Activated CD4-positive, alpha-beta T cell treated with anti-CD3 and anti-CD28 coated beads, Interleukin-2, amount 10 ng/mL, durations not matched to agents 7 days and 5 days (primary cell): ENCODE data around the gene SGK2. TPM values are rescaled to one million over a fixed set of nuclear protein-coding genes. Genes with fewer than 3 reads are reported as not detected.

ENCODE experiments used
- CTCF ChIA-PET: fragments of 350-600 bp; sonication (Branson Sonifier 250); formaldehyde crosslinking; loops from one replicate; lab custom pipeline; 2021; ENCODE audit warnings: antibody characterized with exemption; lab: Charles Lee
- POLR2A ChIA-PET: fragments of 350-600 bp; sonication (Branson Sonifier 250); formaldehyde crosslinking; loops from one replicate; lab custom pipeline; 2021; ENCODE audit warnings: antibody characterized with exemption; lab: Charles Lee
- DNase-seq: peaks from one replicate; pipeline ENCODE4 v3.0.0-alpha.2; 2020
- H3K27ac Mint-ChIP-seq: one replicate; pipeline ENCODE4 v1.8.0; 2021; ENCODE audit warnings: mild to moderate bottlenecking, moderate library complexity, mixed read lengths
- H3K27me3 Mint-ChIP-seq: one replicate; pipeline ENCODE4 v1.8.0; 2021; ENCODE audit warnings: mixed read lengths
- H3K36me3 Mint-ChIP-seq: one replicate; pipeline ENCODE4 v1.8.0; 2021; ENCODE audit warnings: low read depth, mixed read lengths
- H3K4me1 Mint-ChIP-seq: one replicate; pipeline ENCODE4 v1.8.0; 2021; ENCODE audit warnings: mixed read lengths
- H3K4me3 Mint-ChIP-seq: one replicate; pipeline ENCODE4 v1.8.0; 2021; ENCODE audit warnings: mild to moderate bottlenecking, moderate library complexity, mixed read lengths
- H3K9me3 Mint-ChIP-seq: one replicate; pipeline ENCODE4 v1.8.0; 2021; ENCODE audit warnings: mixed read lengths
- total RNA-seq, 2 experiments: library from RNA; stranded (reverse); gene quantifications; one replicate each; pipeline ENCODE4 v1.2.3, GENCODE V29; 2021

Gene SGK2
- total RNA-seq, 2 experiments from 2014 or later, result 0.37 to 0.40 TPM

DNA sequence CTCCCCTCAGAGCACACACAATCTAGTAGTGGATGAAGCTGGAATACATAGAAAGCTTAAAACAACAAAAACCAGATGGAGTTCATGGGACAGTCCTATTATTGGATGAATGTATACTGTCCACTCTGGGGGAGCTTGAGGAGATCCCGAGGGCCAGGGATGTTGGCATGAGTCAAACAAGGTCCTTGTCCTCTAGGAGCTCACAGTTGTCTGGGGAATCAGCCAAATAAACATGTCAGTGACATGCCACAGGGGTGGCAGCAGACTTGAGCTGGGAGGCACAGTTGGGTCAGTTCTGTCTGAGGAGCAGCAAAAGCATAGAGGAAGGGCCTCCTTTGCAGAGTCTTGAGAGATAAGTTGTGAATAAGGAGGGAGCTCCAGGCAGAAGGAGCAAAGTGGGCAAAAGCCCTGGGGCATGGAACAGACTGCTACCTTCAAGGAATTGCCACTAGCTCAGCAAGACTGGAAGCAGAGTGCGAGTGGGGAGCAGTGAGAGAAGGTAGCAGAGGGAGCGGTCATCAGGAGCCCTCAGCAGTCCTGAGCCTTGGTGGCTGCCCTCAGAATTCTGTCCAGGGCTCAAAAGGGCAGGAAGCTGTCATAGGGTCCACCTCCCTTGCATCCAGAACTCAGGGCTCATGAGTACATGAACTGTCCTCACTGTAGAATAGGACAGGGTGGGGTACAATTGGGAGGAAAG is 29.2 kb upstream of the SGK2 start:
- CTCF ChIA-PET, result interaction anchor here (0.7 to 1.4 kb wide), 8 partner anchors 9 to 570 kb away, joined by 3 to 6 read pairs (median 4); no protein-coding TSS in a partner anchor
- Mint-ChIP-seq H3K9me3 (no peaks in the 10 kb centered on the region), H3K36me3 (no peaks in the 10 kb centered on the region), H3K27me3 (peaks cover 2% of the 10 kb centered on the region), H3K27ac (no peak overlapping the region), H3K4me3 (no peak overlapping the region), H3K4me1 (no peaks in the 10 kb centered on the region)
- POLR2A ChIA-PET, result no interaction called here
- no peak for DNase-seq

DNA sequence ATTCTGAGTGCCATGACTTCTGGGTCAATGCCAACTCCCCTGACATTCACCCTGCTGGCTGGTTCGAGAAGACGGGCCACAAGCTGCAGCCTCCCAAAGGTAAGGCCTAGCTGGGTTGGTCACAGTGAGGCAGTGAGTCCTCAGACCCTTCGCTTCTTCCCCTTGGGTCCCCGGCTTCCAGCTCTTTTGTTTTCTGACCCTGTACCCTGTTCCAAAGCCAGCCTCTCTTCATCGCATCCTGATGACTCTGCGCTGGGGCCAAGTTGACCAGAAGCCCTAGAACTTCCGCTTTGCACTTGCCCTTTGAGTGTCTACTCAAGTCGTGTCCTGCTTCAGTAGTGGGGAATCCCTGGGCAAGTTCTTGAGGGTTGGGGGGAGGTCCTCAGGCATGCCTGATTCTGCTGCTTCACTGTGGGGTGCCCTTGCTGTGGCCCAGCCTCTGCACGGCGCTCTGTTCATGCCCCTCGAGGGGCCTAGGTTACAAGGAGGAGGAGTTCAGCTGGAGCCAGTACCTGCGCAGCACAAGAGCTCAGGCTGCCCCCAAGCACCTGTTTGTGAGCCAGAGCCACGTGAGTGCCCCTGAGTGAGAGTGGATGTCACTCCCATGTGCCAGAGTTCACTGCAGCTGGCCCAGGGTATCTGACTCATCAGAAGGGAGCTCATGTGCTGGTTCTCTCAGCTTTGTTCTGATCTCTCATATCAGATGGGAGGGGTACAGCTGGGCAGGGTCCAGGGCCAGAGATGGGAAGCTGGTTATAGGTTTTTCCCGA is 28.3 kb upstream of the SGK2 start:
- H3K9me3 Mint-ChIP-seq, result no peaks in the 10 kb centered on the region
- no peak overlapping the region for H3K4me3 Mint-ChIP-seq
- peaks cover 2% of the 10 kb centered on the region for H3K27me3 Mint-ChIP-seq
- H3K36me3 Mint-ChIP-seq, result no peaks in the 10 kb centered on the region
- ChIA-PET POLR2A (no interaction called here), CTCF (interaction anchor here (1.0 to 1.4 kb wide), 4 partner anchors 8 to 188 kb away, joined by 3 to 6 read pairs (median 4); no protein-coding TSS in a partner anchor)
- no peak overlapping the region for H3K27ac Mint-ChIP-seq
- no peaks in the 10 kb centered on the region for H3K4me1 Mint-ChIP-seq
- DNase-seq, result no peak

DNA sequence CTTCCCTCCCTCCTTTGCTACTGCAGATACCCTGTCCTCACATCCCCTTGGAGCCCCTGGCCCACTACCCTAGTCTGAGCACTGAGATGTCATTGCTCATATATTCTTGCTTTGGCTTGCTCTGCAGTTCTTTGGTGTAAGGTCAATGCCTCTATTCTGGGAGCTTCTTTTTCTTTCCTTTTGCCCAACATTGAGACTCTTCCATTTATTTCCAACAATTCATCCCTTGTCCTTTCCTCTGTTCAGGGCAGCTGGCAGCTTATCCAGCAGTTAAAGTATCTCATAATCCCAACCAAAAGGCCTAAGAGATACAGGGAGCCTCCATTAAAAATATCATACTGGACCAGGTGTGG is 27.8 kb upstream of the SGK2 start:
- no peaks in the 10 kb centered on the region for H3K4me1 Mint-ChIP-seq
- H3K4me3 Mint-ChIP-seq, result no peak overlapping the region
- H3K27me3 Mint-ChIP-seq, result peaks cover 1% of the 10 kb centered on the region
- ChIA-PET POLR2A (no interaction called here), CTCF (interaction anchor here (1.4 kb wide), 1 partner anchor 13 kb away, joined by 4 read pairs; no protein-coding TSS in a partner anchor)
- no peaks in the 10 kb centered on the region for H3K36me3 Mint-ChIP-seq
- no peak for DNase-seq
- H3K27ac Mint-ChIP-seq, result no peak overlapping the region
- no peaks in the 10 kb centered on the region for H3K9me3 Mint-ChIP-seq

DNA sequence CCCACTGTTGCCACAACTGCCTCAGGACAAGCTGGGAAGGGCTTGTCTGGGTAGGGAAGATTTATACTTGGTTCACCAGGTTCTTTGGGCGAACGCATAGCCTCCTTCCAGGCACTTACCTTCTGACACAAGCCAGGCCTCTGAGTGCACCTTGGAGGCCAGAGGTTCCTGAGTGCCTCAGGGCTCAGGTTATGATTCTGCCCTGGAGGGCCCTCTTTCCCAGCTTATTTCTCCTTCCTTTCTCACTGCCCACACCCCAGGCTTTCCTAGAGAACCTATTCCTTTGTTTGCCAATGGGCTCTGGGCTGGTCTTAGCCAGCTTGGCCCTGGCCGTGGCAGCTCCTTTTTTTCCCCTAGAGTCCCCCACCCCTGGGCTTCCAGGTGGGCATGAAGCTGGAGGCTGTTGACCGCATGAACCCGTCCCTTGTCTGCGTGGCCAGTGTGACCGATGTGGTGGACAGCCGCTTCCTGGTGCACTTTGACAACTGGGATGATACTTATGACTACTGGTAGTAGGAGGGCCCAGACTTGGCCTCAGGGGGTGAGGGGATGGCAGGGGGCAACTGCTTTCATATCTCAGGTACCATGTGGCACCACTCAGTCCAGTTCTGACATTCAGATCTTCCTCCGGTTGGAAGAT is 26.3 kb upstream of the SGK2 start:
- CTCF ChIA-PET, result interaction anchor here (1.1 kb wide), 1 partner anchor 11 kb away, joined by 3 read pairs; no protein-coding TSS in a partner anchor
- H3K27me3 Mint-ChIP-seq, result no peaks in the 10 kb centered on the region

DNA sequence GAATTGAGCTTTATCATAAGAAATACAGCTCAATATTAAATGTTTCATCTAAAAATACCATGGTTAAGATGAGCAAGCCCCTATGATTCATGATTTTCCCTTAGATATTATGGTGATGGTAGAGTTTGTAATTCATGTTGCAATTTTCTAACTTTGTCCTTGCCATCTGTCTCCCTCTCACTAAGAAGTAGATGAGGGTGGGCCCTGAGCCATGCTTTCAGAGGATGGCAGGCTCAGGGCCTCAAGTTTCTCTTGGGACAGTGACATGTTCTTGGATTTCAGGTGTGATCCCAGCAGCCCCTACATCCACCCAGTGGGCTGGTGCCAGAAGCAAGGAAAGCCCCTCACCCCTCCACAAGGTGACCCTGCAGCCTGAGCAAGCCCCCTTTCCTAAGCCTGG is 25.8 kb upstream of the SGK2 start:
- CTCF ChIA-PET, result interaction anchor here (1.1 kb wide), 1 partner anchor 12 kb away, joined by 3 read pairs; no protein-coding TSS in a partner anchor
- H3K36me3 Mint-ChIP-seq, result no peaks in the 10 kb centered on the region
- H3K4me3 Mint-ChIP-seq, result no peak overlapping the region
- no peaks in the 10 kb centered on the region for H3K27me3 Mint-ChIP-seq
- H3K4me1 Mint-ChIP-seq, result no peaks in the 10 kb centered on the region
- H3K27ac Mint-ChIP-seq, result no peak overlapping the region
- POLR2A ChIA-PET, result no interaction called here
- H3K9me3 Mint-ChIP-seq, result no peaks in the 10 kb centered on the region
- no peak for DNase-seq

More for the DNA sequence above, 26.3 kb upstream of the SGK2 start:
- H3K4me3 Mint-ChIP-seq, result no peak overlapping the region
- no peaks in the 10 kb centered on the region for H3K36me3 Mint-ChIP-seq
- H3K9me3 Mint-ChIP-seq, result no peaks in the 10 kb centered on the region
- POLR2A ChIA-PET, result no interaction called here
- no peaks in the 10 kb centered on the region for H3K4me1 Mint-ChIP-seq
- DNase-seq, result no peak
- no peak overlapping the region for H3K27ac Mint-ChIP-seq

DNA sequence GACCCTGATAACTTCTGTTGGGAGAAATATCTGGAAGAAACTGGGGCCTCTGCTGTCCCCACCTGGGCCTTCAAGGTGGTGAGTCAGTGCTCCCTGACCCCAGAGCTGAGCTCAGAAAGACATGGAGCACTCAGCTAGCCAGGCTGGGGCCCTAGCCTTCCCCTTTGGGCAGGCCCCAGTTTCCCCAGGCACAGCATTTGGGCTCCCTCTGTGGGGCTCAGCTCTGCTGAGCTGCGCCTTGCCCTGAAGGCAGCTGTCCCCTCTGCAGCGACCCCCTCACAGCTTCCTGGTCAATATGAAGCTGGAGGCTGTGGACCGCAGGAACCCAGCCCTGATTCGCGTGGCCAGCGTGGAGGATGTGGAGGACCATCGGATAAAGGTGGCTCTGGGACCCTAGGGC is 24.8 kb upstream of the SGK2 start:
- Mint-ChIP-seq H3K36me3 (no peaks in the 10 kb centered on the region), H3K27ac (no peak overlapping the region), H3K9me3 (no peaks in the 10 kb centered on the region), H3K4me1 (no peaks in the 10 kb centered on the region), H3K27me3 (no peaks in the 10 kb centered on the region), H3K4me3 (no peak overlapping the region)
- DNase-seq, result no peak
- CTCF ChIA-PET, result interaction anchor here (1.1 kb wide), 1 partner anchor 13 kb away, joined by 3 read pairs; no protein-coding TSS in a partner anchor
- POLR2A ChIA-PET, result no interaction called here

DNA sequence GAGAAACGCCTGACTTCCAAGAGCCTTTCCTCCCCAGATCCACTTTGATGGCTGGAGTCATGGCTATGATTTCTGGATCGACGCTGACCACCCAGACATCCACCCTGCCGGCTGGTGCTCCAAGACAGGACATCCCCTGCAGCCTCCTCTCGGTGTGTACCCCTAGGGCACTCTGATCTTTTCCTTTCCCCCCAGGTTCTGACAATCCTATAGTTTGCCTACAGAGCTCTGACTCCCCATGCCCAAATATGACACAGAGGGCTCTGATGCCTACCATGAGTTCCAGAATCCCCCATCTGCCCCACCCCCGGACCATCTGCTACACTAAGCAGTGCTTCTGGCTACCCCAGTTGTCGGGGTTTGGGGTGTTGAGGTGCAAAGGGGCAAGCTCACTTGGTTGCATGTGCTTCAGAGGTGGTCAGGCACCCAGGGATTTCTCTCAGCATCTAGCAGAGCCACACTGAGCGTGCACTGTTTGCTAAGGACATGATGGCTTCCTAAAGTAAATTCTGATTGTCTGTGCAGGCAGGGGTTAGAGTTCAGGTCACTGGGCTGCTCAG is 24.0 kb upstream of the SGK2 start:
- DNase-seq, result no peak
- H3K4me1 Mint-ChIP-seq, result no peaks in the 10 kb centered on the region
- no peaks in the 10 kb centered on the region for H3K9me3 Mint-ChIP-seq
- no peak overlapping the region for H3K4me3 Mint-ChIP-seq
- POLR2A ChIA-PET, result no interaction called here
- CTCF ChIA-PET, result interaction anchor here (0.5 kb wide), 1 partner anchor 17 kb away, joined by 3 read pairs; no protein-coding TSS in a partner anchor
- H3K36me3 Mint-ChIP-seq, result no peaks in the 10 kb centered on the region
- no peak overlapping the region for H3K27ac Mint-ChIP-seq
- no peaks in the 10 kb centered on the region for H3K27me3 Mint-ChIP-seq

DNA sequence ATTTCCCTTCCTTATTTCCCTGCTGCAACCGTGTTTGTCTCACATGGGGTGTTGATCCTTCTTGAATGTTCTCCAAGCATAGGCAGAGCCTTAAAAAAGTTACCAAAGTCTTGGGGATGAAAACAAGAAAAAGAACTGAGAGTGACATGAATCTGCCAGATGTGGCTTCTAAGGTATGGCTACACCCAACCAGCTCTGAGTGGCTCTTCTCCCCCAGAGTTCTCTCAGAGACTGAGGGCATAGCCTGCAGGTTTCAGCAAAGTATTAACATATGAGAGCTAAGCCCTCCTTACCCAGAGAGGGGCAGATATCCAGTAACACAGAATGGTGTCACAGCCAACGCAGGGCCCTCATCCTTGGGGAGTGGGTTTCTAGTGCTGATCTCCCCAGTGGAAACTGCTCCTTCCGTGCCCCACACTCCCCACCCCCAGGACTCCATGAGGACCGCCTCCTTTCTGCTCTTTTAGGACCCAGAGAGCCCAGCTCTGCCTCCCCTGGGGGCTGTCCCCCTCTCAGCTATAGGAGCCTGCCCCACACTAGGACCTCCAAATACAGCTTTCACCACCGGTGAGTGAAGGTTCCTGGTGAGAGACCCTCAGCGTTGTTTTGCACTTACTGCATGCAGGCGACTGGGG is 23.3 kb upstream of the SGK2 start:
- CTCF ChIA-PET, result interaction anchor here (0.5 to 0.6 kb wide), 2 partner anchors 18 to 513 kb away, joined by 3 read pairs; no protein-coding TSS in a partner anchor
- Mint-ChIP-seq H3K9me3 (no peaks in the 10 kb centered on the region), H3K27me3 (no peaks in the 10 kb centered on the region), H3K36me3 (no peaks in the 10 kb centered on the region), H3K4me3 (no peak overlapping the region), H3K27ac (no peak overlapping the region), H3K4me1 (no peaks in the 10 kb centered on the region)
- POLR2A ChIA-PET, result no interaction called here
- no peak for DNase-seq

DNA sequence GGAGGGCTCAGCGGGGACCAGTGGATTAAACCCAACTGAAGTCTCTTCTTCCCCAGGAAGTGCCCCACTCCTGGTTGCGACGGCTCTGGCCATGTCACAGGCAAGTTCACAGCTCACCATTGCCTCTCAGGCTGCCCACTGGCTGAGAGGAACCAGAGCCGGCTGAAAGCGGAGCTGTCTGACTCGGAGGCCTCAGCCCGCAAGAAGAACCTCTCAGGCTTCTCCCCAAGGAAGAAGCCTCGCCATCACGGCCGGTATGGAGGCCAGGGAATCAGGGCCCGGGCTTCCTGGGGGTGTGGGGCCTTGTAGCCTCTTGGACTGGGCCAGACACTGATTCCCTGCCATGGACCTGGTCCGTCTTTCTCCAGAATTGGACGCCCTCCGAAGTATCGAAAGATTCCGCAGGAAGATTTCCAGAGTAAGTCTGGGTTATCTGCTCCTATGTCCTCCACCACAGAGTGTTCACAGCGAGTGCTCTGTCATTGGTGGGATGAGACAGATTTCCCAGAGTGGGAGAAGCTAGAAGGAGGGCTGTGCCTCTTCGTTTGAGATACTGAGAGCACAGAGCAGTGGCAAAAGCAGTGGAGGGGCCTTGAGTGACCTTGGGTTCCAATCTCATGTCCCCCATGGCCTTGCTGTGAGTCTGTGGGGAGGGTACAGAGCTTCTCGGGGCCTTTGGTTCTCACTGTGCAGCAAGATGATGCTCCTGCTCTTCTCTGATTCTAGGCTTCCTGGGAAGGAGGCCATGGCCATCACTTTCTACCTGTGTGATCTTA is 22.6 kb upstream of the SGK2 start:
- ChIA-PET CTCF (interaction anchor here (0.6 kb wide), 1 partner anchor 512 kb away, joined by 3 read pairs; no protein-coding TSS in a partner anchor), POLR2A (no interaction called here)
- Mint-ChIP-seq H3K4me1 (no peaks in the 10 kb centered on the region), H3K27me3 (no peaks in the 10 kb centered on the region), H3K36me3 (no peaks in the 10 kb centered on the region), H3K27ac (no peak overlapping the region), H3K9me3 (no peaks in the 10 kb centered on the region), H3K4me3 (no peak overlapping the region)
- DNase-seq, result no peak

DNA sequence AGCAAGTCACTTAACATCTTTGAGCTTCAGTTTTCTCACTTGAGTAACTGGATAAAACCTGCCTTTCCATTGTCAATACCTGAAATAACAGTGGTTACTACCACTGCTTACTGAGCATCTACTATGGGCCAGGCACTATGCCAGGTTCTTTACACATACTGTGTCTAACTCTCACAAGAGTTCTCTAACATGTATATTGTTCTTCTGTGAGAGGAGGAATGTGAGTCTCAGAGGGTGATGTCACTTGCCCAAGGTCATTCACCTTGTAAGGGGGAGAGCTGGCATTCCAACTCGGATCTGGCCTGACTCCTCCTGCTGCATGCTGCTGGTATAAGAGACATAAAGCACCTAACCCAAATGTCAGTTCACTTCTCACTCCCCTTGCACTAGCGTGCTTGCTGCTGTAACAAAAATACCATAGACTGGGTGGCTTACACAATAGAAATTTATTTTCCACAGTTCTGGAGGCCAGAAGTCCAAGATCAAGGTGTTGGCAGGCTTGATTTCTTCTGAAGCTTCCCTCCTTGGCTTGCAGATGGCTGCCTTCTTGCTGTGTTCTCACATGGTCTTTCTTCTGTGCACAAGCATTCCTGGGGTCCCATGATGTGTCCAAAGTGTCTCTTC is 21.9 kb upstream of the SGK2 start:
- H3K36me3 Mint-ChIP-seq, result no peaks in the 10 kb centered on the region
- no peaks in the 10 kb centered on the region for H3K9me3 Mint-ChIP-seq
- no peak overlapping the region for H3K4me3 Mint-ChIP-seq
- POLR2A ChIA-PET, result no interaction called here
- H3K27ac Mint-ChIP-seq, result no peak overlapping the region
- CTCF ChIA-PET, result interaction anchor here (2.3 kb wide), 1 partner anchor 11 kb away, joined by 7 read pairs; no protein-coding TSS in a partner anchor
- no peaks in the 10 kb centered on the region for H3K4me1 Mint-ChIP-seq
- no peaks in the 10 kb centered on the region for H3K27me3 Mint-ChIP-seq
- no peak for DNase-seq
